GM19035 (cell line): Measurements from ENCODE around the gene PHRF1.
"Not testable (repeated sequence)": the region's sequence is repeated elsewhere in the genome, so short reads cannot be mapped to it uniquely, and the experiment has no call there.

Source experiments
- ATAC-seq: cut with Tn5 transposase; IDR thresholded peaks from one replicate; pipeline ENCODE4 v1.9.1; 2021; ENCODE audit not compliant: unreplicated experiment

Gene PHRF1

DNA sequence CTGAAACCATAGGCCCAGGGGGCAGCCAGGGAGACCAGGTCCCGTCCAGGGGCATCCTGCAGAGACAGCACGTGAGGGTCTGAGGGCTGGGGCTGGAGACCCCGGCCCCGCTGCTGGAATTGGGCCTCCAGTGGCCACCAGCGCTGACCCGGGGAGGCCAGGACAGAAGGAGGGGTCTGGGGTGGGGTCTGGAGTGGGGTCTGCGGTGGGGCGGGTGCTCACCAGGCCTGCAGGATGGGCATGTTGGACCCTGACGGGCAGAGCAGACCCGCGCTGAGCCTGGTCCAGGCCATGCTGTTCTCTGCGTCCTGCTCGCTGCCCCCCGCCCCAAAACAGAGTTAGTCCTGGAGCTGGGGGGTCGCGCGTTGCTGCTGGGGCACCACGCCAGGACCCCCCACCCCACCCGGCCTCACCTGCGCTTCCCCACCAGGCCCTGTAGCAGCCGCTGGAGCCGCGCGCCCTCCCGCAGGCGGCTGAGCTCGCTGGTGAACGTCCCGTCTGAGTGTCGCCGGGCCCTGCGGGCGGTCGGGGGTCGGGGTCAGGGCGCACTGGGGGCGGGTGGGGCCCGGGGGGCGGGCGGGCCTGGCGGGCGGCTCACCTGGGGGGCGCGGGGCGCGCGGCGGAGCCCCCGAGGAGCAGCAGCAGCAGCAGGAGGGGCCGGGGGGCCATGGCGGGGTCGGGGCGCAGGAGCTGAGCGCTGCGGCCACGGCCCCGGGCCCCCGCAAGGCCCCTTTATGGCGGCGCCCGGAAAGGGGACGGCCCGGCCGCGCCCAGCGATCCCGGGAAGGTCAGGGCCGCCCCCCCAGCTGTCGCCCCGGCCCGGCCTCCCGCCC, 50.4 kb downstream of the PHRF1 start, which contains the start of gene SCT:
SCT (minus strand) TSS at position 707 of the 833 bp plus-strand sequence; CDS start at position 669, 38 bp downstream.
- ATAC-seq, result no peak

DNA sequence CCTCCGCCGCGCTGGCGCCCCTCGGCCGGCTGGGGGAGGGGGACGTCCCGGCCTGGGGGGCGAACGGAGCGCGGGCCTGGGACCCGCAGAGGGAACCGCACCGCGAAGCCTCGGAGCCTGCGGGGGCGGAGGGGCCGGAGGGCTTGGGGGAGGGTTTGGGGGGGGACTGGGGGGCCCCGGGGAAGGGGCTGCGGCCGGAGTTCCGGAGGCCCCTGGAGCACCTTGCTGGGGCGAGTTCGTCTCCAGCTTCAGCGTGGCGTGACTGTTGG, 51.0 kb downstream of the PHRF1 start:
- ATAC-seq, result no peak

DNA sequence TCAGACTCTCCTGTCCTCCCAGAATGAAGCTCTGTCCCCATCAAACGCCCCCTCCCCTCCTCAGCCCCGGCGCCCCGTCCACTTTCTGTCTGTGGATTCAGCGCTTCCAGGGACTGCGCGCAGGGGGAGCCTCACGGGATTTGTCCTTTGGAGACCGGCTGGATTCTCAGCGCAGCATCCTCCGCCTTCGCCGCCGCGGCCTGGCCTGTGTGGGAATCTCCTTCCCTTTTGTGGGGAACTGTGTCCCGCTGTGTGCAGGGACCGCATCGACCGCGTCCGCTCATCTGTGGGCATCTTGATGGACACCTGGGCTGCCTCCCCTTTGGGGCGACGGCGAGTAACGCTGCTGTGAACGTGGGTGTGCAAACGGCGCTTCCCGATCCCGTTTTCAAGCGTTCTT, 51.8 kb downstream of the PHRF1 start:
- no peak for ATAC-seq

DNA sequence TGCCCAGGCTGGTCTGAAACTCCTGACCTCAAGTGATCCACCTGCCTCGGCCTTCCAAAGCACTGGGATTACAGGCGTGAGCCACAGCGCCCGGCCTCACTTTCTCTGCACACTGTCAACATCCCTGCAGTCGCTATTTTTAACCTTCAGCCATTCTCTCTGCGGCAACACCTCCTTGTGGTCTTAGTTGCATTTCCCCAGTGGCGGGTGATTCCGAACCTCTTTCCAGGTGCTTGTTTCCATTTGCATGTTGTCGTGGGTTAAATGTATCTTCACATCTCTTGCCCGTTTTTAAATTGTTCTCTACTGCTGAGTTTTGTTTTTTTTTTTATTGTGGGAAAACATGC, 52.9 kb downstream of the PHRF1 start:
- no peak for ATAC-seq

DNA sequence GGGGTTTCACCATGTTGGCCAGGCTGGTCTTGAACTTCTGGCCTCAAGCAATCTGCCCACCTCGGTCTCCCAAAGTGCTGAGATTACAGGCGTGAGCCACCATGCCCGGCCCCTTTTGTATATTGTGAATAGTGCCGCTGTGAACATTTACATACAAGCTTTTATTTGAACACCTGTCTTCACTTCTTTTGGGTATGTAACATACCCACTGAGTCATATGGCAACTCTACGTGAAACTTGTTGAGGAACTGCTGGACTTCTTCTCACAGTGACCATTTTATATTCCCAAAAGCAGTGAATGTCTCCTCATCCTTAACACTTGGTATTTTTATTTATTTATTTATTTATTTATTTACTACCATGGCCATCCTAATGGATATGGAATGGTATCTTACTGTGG, 54.6 kb downstream of the PHRF1 start:
- no peak for ATAC-seq

DNA sequence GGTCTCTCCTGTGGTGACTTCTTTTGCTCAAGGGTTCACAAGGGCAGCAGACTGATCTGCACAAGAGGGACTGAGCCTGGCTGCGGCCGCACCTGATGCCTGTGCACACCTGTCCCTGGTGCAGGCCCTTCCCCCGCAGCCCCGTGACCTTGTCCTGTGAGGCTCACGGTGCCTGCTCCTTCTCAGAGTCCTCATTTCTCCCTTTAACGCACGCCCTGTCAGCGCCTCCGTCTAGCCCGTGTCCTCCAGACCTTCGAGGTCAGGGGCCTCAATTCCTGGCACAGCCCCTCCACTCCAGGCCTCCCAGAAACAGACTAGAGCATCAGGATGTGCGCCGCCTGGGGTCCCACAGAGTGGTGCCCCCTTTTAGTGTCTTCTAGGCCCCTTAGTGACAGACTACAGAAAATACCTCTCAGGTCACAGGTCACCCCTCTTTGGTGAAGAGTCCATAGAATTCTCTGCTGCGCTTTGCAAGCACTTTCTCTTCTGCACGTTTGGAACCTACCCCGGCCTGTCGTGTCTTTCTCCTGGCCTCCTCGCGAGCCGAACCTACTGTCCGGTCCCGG, 59.8 kb downstream of the PHRF1 start:
- ATAC-seq, result no peak

DNA sequence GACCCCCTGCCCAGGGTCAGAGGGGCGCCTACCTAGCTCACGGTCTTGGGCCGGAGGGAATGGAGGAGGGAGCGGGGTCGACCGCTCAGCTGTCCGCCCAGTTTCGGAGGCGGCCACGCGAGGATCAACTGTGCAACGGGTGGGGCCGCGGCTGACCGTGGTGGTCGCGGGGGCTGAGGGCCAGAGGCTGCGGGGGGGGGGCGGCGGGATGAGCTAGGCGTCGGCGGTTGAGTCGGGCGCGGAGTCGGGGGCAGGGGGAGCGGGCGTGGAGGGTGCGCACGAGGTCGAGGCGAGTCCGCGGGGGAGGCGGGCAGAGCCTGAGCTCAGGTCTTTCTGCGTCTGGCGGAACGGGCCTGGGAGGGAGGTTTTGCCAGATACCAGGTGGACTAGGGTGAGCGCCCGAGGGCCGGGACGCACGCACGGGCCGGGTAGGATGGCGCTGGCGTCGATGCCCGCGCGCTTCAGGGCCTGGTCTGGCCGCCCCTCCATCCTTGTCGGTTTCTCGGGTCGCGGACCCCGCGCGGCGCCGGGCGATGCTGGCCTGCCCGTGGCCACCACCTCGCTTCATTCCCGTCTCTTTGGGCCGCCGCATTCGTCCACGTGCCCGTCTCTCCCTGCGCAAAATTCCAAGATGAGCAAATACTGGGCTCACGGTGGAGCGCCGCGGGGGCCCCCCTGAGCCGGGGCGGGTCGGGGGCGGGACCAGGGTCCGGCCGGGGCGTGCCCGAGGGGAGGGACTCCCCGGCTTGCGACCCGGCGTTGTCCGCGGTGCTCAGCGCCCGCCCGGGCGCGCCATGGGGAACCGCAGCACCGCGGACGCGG, 60.5 kb downstream of the PHRF1 start, which contains the start of gene DRD4:
DRD4 (plus strand) TSS at position 759 of the 822 bp plus-strand sequence; CDS start at position 795, 36 bp downstream.
- no peak for ATAC-seq

DNA sequence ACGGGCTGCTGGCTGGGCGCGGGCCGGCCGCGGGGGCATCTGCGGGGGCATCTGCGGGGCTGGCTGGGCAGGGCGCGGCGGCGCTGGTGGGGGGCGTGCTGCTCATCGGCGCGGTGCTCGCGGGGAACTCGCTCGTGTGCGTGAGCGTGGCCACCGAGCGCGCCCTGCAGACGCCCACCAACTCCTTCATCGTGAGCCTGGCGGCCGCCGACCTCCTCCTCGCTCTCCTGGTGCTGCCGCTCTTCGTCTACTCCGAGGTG, 61.0 kb downstream of the PHRF1 start:
- ATAC-seq, result no peak

DNA sequence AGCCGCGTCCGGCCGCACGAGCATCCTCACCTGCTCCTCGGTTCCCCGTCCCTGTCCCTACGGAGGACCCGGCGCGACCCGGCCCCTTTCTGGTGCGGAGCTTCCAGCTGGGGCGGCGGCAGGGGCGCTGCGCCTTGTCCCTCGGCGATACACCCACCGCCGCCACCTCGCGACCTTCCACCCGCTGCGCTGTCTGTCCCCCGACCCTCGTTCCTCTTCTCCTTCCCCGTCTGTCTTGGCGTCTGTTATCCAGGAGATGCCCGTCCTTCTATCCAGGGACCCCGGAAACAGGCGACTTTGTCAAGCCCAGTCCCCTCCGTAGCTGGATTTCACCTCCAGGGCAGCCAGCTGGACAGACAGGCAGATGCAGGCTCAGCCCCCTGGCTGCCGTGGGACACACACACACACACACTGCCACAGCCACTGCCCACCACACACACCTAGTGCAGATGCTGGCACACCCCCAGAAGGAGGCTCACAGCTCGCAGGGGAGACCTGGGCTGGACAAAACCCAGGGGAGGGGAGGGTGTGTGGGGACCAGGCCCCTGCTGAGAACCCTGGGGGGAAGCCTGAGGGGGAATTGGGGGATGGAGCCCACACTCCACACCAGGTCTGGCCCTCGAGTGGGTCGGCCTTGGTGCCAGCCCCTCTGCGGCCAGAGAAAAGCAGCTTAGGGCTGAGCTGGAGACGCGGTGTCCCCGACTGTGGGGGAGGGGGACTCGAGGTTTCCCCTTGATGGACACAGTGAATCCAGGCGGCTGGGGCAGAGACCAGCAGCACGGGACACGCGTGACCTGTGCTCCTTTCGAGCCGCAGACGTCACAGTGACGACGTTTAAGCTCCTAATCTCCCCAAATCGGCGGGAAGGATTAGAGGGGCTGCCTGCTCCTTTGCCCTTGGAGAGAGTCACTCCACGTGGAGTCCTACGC, 61.6 kb downstream of the PHRF1 start:
- ATAC-seq, result no peak

DNA sequence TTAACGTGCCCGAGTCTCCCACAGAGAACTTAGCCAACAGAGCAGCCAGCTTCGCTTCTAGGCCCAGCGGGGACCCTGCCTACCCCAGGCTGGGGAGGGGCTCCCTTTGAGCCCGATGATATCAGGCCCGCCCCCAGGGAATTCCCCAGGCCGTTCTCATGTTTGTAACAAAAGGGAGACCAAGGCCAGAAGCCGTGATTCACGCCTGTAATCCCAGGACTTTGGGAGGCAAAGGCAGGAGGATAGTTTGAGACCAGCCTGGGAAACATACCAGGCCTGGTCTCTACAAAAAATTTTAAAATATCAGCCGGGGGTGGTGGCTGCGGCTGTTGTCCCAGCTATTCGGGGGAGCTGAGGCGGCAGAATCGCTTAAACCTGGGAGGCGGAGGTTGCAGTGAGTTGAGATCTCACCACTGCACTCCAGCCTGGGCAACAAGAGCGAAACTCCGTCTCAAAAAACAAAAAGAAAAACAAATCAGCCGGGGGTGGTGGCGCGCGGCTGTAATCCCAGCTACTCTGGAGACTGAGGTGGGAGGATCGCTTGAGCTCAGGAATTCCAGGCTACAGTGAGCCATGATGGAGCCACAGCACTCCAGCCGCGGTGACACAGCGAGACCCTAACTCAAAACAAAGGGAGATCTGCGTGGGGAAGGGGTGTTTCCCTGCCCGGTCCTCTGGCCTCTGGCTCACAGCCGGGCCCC, 62.5 kb downstream of the PHRF1 start:
- ATAC-seq, result no peak

DNA sequence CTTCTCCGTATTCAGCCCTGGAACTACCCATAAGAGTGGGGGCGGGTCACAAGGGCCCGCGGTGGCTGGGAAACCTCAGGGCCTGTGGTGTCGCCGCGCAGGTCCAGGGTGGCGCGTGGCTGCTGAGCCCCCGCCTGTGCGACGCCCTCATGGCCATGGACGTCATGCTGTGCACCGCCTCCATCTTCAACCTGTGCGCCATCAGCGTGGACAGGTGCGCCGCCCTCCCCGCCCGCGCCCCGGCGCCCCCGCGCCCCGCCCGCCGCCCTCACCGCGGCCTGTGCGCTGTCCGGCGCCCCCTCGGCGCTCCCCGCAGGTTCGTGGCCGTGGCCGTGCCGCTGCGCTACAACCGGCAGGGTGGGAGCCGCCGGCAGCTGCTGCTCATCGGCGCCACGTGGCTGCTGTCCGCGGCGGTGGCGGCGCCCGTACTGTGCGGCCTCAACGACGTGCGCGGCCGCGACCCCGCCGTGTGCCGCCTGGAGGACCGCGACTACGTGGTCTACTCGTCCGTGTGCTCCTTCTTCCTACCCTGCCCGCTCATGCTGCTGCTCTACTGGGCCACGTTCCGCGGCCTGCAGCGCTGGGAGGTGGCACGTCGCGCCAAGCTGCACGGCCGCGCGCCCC, 63.2 kb downstream of the PHRF1 start:
- no peak for ATAC-seq

DNA sequence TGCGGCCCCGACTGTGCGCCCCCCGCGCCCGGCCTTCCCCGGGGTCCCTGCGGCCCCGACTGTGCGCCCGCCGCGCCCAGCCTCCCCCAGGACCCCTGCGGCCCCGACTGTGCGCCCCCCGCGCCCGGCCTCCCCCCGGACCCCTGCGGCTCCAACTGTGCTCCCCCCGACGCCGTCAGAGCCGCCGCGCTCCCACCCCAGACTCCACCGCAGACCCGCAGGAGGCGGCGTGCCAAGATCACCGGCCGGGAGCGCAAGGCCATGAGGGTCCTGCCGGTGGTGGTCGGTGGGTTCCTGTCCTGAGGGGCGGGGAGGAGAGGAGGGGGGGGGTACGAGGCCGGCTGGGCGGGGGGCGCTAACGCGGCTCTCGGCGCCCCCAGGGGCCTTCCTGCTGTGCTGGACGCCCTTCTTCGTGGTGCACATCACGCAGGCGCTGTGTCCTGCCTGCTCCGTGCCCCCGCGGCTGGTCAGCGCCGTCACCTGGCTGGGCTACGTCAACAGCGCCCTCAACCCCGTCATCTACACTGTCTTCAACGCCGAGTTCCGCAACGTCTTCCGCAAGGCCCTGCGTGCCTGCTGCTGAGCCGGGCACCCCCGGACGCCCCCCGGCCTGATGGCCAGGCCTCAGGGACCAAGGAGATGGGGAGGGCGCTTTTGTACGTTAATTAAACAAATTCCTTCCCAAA, 63.9 kb downstream of the PHRF1 start:
- ATAC-seq, result no peak

DNA sequence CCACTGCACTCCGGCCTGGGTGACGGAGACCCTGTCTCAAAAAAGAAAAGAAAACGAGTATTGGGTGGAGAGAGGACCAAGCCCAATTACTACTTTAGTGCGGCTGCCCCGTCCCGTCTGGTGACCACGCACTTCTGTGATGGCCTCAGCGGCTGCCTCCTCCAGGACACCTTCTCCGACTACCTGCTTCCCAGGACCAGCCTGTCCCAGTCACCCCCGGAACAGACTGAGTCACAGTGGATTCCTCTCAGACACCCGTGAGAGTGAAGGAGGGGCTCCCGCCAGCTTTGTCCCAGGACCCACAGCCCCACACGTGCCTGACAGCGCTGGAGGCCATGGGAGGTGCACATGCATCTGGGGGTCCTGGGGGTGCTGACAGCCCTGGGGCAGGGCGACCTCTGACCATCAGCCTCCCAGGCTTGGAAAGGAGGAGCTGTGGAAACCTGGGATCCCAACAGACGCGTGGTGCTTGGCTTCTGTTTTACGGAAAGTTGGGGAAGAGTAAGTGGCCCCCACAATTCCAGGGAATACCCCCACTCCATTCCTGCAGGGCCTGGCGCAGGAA, 65.6 kb downstream of the PHRF1 start:
- ATAC-seq, result no peak

DNA sequence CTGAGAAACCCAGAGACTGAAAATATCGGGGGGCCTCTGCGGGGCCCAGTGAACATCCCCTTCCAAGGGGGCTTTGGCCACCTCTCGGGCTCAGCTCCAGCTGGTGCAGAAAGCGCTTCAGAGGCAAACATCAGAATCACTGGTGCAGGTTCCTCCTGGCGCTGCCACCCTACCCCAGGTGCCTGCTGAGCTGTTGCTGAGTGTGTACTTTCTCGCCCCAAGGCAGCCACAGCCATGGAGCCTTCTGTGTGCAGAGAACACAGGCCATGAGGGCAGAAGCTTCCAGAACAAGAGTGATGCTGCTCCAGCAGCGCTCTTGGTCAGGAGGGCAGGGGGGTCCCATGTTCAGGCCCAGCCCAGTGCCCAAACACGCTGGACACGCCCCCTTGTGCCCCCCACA, 67.1 kb downstream of the PHRF1 start:
- no peak for ATAC-seq

DNA sequence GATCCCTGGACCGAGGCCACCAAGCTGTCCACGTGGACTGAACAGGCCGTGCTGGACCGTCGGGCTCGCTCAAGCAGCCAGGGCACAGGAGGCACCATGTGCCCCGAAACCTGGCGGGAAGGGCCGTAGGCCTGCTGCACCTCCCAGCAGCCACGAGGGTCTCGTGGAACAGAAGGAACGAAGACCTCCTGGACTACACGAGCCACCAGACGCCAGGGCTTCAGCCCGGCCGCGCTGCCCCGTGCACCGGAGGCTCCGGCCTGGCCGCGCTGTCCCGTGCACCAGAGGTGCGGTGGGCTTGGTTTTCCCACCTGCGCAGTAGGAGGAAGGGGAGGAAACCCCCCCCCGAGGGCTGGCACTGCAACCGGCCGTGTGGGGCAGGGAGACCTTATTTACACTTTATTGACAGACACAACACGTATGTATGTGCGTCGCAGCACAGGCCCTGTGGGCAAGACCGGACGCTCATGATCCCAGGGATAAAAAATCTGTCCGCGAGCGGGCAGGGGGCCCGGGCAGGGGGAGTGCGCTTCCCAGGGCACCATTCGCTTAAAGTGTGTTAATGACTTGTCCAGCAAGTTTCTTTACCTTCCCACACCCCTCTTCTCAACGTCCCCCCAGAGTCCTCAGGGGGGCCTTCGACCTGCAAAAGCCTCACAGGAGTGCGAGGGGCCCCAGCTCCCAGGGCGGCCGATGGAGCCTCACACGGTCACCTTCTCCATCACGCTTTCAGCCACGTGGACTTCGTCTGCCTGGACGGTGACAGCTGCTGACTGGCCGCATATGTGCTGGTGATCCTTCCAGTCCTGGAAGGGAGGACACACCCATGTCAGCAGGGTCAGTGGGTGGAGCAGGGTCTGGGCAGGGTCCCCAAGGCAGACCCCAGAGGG, 67.8 kb downstream of the PHRF1 start:
- ATAC-seq, result no peak

DNA sequence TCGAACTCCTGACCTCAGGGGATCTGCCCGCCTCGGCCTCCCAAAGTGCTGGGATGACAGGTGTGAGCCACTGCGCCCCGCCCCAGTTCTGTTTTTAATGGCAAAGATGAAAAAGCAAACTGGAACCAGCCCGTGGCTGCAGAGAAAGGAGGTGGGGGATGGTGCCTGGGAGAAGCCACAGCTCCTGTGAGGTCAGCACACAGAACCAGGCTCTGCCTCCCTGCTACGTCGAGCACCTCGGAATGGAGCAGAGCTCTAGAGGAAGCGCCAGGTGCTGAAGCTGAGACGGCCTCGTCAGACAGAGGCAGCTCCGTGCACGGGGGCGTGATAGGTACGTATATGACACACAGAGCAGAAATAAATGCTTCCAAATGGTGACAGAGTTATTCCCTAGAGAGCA, 69.3 kb downstream of the PHRF1 start:
- no peak for ATAC-seq

DNA sequence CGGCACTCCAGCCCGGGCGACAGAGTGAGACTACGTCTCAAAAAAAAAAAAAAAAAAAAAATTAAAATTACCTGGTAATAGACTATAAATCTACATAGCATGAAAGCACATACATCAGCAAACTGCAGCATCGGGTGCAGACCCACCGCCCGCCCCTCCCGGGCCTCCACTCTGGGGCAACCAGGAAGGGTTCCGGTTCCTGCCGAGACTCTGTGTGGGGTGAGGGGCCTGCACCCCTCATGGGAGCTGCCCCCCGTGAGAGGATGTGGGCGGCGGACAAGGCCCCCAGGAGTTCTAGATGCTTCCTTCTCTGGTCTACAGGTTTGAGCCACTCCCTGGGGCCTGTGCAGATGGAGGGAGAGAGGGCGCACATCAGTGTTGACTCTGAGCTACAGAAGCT, 69.9 kb downstream of the PHRF1 start:
- no peak for ATAC-seq

DNA sequence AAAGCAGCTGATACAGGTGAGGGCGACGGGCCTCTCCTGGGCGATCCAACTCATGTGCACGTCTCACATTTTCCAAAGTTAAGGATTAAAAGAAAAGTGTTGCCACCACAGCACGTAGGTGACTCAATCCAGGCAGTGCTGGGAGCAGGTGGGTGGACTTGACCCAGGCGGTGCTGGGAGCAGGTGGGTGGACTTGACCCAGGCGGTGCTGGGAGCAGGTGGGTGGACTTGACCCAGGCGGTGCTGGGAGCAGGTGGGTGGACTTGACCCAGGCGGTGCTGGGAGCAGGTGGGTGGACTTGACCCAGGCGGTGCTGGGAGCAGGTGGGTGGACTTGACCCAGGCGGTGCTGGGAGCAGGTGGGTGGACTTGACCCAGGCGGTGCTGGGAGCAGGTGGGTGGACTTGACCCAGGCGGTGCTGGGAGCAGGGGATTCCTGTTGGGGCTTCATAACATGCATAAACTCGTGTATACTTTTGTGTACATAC, 71.4 kb downstream of the PHRF1 start:
- not testable (repeated sequence) for ATAC-seq
